Measurements from ENCODE around the gene C13orf46. TPM values are rescaled to one million over a fixed set of nuclear protein-coding genes. Genes with fewer than 3 reads are reported as not detected.

The C13orf46 gene
- polyA plus RNA-seq, 2 donors, result 0.04 to 0.26 TPM

DNA sequence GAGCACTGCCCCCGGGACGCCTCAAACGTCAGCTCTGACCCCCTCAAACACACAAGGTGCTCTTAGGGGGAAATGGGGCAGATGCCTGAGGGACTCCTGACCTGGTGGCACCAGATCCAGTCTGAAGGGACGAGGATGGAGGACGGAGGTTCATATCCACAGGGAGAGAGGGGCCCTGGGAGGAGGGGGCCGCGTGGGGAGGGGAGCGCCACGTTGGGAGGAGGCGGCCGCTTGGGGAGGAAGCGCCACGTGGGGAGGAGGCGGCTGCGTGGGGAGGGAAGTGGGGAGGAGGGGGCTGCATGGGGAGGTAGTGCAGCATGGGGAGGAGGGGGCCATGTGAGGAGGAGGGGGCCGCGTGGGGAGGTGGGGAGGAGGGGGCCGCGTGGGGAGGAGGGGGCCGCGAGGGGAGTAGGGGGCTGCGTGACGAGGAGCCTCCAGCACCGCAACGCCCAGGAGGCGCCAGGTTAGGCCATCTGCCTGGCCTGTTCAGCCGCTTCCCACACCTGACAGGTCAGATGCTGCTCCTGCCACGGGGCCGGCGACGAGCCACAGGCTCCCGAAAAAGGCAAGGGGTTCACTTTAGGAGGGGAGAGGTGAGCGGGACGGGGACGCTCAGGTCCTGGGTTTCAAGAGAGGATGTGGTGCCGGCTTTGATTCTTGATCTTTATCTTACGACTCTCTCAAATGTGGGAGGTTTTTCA is 36.7 kb upstream of the C13orf46 start:
- H3K9me3 ChIP-seq (ENCODE audit: control insufficient read depth in 2 of 2, insufficient read depth in 1 of 2, low read depth in 1 of 2, low read length in 1 of 2), result no peaks in the 10 kb centered on the region
- no peaks in the 10 kb centered on the region for H3K27me3 ChIP-seq (ENCODE audit: control insufficient read depth in 1 of 2, insufficient read depth in 2 of 2, low read length in 2 of 2)
- H3K4me3 ChIP-seq (ENCODE audit: low read depth in 1 of 2, low read length in 2 of 2), result no peak overlapping the region
- 86 to 93% methylated on average over 32 to 37 of the region's 37 CpGs for WGBS, 2 donors
- no peak overlapping the region for H3K27ac ChIP-seq (ENCODE audit: low read depth in 2 of 2, low read length in 1 of 2)
- peaks cover 0 to 6% of the 10 kb centered on the region in 2 donors for H3K4me1 ChIP-seq (ENCODE audit: control insufficient read depth in 2 of 2, insufficient read depth in 2 of 2, low read length in 1 of 2)
- peaks cover 0 to 16% of the 10 kb centered on the region in 2 donors for H3K36me3 ChIP-seq (ENCODE audit: control insufficient read depth in 2 of 2, insufficient read depth in 2 of 2, low read length in 1 of 2)

DNA sequence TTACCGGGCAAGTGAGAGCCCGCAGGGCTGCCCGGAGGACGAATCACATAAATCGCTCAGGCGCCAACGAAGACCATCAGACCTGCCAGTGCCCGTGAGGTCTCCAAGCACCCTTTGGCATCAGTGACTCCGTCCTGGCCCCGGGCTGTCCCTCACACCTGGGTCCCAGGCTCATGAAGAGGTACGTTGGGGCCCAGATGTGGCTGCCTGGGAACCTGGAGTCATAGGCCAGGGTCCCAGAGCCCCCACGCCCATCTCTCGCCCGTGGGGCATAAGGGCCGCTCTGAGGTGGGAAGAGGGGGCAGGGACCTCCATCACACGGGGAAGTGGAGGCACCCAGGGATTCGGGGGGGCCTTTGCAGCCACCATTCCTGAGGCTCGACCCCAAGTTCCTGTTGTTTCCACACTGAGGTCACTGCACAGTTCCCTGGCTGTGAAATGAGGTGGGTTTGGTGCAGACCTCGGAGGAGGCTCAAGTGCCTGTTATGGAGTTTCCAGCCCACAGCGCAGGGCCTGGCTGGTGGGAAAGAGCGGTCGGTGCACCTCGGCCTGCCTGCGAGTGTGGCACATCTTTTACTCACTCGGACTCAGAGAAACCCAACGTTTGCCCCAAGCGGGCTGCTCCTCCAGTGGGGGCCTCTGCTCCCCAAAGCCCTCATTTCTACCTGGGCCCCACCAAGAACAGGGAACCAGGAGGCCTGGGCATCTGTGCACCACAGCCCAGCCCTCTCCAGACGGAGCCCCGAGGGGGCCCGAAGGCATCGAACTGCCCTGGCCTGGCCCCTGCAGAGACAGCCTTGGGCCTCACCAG is 35.9 kb upstream of the C13orf46 start:
- Histone ChIP-seq H3K27me3 (ENCODE audit: control insufficient read depth in 1 of 2, insufficient read depth in 2 of 2, low read length in 2 of 2) (no peaks in the 10 kb centered on the region), H3K36me3 (ENCODE audit: control insufficient read depth in 2 of 2, insufficient read depth in 2 of 2, low read length in 1 of 2) (peaks cover 0 to 16% of the 10 kb centered on the region in 2 donors)
- WGBS, 2 donors, result 91 to 93% methylated on average over 29 to 31 of the region's 31 CpGs

DNA sequence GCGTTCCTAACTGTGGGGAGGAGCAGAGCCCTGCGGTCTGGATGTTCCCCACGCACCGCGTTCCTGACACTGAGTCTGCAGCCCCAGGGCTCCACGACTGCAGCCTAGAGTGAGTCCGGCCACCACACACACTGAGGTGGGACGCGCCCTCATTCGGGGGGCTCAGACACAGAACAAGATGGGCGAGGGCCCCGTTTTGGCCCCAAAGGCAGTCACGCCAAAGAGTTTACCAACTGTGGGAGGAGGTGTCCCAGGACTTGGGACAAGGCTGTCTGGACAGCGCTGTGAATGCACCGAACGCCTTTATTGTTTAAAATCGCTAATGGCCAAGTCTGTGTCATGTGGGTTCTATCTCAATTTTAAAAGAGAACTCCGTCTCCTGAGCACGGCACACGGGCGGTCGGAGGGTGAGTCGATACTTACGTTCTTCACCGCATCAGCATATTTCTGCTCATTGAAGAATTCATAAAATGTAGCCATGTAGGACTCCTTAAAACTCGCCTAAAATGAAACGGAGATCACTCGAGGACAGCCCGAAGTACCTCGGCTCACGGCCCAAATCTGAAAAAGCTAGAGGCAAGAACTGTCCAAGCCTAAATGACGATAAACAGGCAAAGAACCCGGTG is 35.2 kb upstream of the C13orf46 start:
- H3K9me3 ChIP-seq (ENCODE audit: control insufficient read depth in 2 of 2, insufficient read depth in 1 of 2, low read depth in 1 of 2, low read length in 1 of 2), result no peaks in the 10 kb centered on the region
- H3K27me3 ChIP-seq (ENCODE audit: control insufficient read depth in 1 of 2, insufficient read depth in 2 of 2, low read length in 2 of 2), result no peaks in the 10 kb centered on the region
- H3K4me1 ChIP-seq (ENCODE audit: control insufficient read depth in 2 of 2, insufficient read depth in 2 of 2, low read length in 1 of 2), result no peaks in the 10 kb centered on the region
- H3K27ac ChIP-seq (ENCODE audit: low read depth in 2 of 2, low read length in 1 of 2), result no peak overlapping the region
- no peak overlapping the region for H3K4me3 ChIP-seq (ENCODE audit: low read depth in 1 of 2, low read length in 2 of 2)
- 88 to 89% methylated on average over 32 to 33 of the region's 33 CpGs for WGBS, 2 donors
- peaks cover 0 to 16% of the 10 kb centered on the region in 2 donors for H3K36me3 ChIP-seq (ENCODE audit: control insufficient read depth in 2 of 2, insufficient read depth in 2 of 2, low read length in 1 of 2)

More for the DNA sequence above, 35.9 kb upstream of the C13orf46 start:
- Histone ChIP-seq H3K4me3 (ENCODE audit: low read depth in 1 of 2, low read length in 2 of 2) (no peak overlapping the region), H3K9me3 (ENCODE audit: control insufficient read depth in 2 of 2, insufficient read depth in 1 of 2, low read depth in 1 of 2, low read length in 1 of 2) (no peaks in the 10 kb centered on the region), H3K27ac (ENCODE audit: low read depth in 2 of 2, low read length in 1 of 2) (no peak overlapping the region), H3K4me1 (ENCODE audit: control insufficient read depth in 2 of 2, insufficient read depth in 2 of 2, low read length in 1 of 2) (no peaks in the 10 kb centered on the region)

DNA sequence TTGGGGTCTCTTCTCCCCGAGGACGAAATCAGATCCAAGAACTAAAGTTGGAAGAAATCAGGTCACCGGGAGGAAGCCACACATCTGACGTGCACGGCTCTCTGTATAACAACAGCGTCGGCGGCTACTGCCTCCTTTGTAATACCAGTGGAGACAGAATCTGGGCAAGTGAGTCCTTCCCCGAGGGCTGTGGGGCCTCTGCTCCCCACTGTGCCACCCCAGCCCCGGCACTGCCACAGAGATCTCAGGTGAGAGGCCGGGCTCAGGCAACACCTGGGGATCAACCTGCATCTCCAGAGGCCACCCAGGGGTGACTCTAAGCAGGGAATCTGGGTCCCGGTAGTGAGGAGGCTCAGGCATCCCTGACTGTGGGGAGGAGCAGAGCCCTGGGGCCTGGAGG is 33.7 kb upstream of the C13orf46 start:
- Histone ChIP-seq H3K4me1 (ENCODE audit: control insufficient read depth in 2 of 2, insufficient read depth in 2 of 2, low read length in 1 of 2) (peaks cover 0 to 2% of the 10 kb centered on the region in 2 donors), H3K36me3 (ENCODE audit: control insufficient read depth in 2 of 2, insufficient read depth in 2 of 2, low read length in 1 of 2) (peaks cover 0 to 17% of the 10 kb centered on the region in 2 donors), H3K27me3 (ENCODE audit: control insufficient read depth in 1 of 2, insufficient read depth in 2 of 2, low read length in 2 of 2) (no peaks in the 10 kb centered on the region), H3K27ac (ENCODE audit: low read depth in 2 of 2, low read length in 1 of 2) (no peak overlapping the region), H3K9me3 (ENCODE audit: control insufficient read depth in 2 of 2, insufficient read depth in 1 of 2, low read depth in 1 of 2, low read length in 1 of 2) (no peaks in the 10 kb centered on the region), H3K4me3 (ENCODE audit: low read depth in 1 of 2, low read length in 2 of 2) (no peak overlapping the region)
- 85 to 92% methylated on average over 12 of the region's 12 CpGs for WGBS, 2 donors

DNA sequence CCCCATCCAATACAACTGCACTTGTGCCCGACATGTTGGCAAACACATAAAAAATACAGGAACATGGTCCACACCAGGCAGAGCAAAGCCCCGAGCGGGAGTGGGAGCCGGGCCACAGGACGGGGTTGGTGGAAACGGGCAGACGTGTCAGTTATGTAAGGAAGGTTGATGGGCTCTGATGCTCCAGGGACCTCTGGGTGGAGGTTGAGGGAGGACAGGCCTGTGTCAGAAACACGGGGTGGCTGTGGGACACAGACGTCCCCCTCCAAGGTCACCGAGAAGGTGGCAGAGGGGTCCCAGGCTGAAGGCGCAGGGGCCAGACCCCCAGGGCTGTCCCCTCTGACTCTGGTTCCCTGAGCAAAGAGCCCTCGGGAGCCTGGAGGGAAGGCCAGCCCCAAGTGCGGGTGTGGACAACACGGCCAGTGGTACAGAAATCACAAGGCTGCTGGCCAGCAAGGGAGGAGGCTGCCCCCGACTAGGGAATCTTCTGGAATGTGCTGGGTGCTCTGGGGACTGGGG is 31.4 kb upstream of the C13orf46 start:
- 81 to 84% methylated on average over 15 of the region's 15 CpGs for WGBS, 2 donors

GRCh38 chr13:114004420-114005205 is 30.7 kb upstream of the C13orf46 start:
- 85% methylated on average over 41 of the region's 41 CpGs for WGBS, 2 donors
- Histone ChIP-seq H3K4me1 (ENCODE audit: control insufficient read depth in 2 of 2, insufficient read depth in 2 of 2, low read length in 1 of 2) (peaks cover 0 to 2% of the 10 kb centered on the region in 2 donors), H3K36me3 (ENCODE audit: control insufficient read depth in 2 of 2, insufficient read depth in 2 of 2, low read length in 1 of 2) (peaks cover 0 to 7% of the 10 kb centered on the region in 2 donors), H3K9me3 (ENCODE audit: control insufficient read depth in 2 of 2, insufficient read depth in 1 of 2, low read depth in 1 of 2, low read length in 1 of 2) (no peaks in the 10 kb centered on the region), H3K27me3 (ENCODE audit: control insufficient read depth in 1 of 2, insufficient read depth in 2 of 2, low read length in 2 of 2) (no peaks in the 10 kb centered on the region), H3K4me3 (ENCODE audit: low read depth in 1 of 2, low read length in 2 of 2) (no peak overlapping the region), H3K27ac (ENCODE audit: low read depth in 2 of 2, low read length in 1 of 2) (no peak overlapping the region)

More for the DNA sequence above, 31.4 kb upstream of the C13orf46 start:
- Histone ChIP-seq H3K27me3 (ENCODE audit: control insufficient read depth in 1 of 2, insufficient read depth in 2 of 2, low read length in 2 of 2) (no peaks in the 10 kb centered on the region), H3K9me3 (ENCODE audit: control insufficient read depth in 2 of 2, insufficient read depth in 1 of 2, low read depth in 1 of 2, low read length in 1 of 2) (no peaks in the 10 kb centered on the region), H3K36me3 (ENCODE audit: control insufficient read depth in 2 of 2, insufficient read depth in 2 of 2, low read length in 1 of 2) (peaks cover 0 to 9% of the 10 kb centered on the region in 2 donors), H3K4me3 (ENCODE audit: low read depth in 1 of 2, low read length in 2 of 2) (no peak overlapping the region), H3K4me1 (ENCODE audit: control insufficient read depth in 2 of 2, insufficient read depth in 2 of 2, low read length in 1 of 2) (peaks cover 0 to 2% of the 10 kb centered on the region in 2 donors), H3K27ac (ENCODE audit: low read depth in 2 of 2, low read length in 1 of 2) (no peak overlapping the region)

GRCh38 chr13:114002771-114003321 is 29.0 kb upstream of the C13orf46 start:
- H3K27ac ChIP-seq (ENCODE audit: low read depth in 2 of 2, low read length in 1 of 2), result no peak overlapping the region
- WGBS, 2 donors, result 90 to 92% methylated on average over 24 of the region's 24 CpGs
- H3K9me3 ChIP-seq (ENCODE audit: control insufficient read depth in 2 of 2, insufficient read depth in 1 of 2, low read depth in 1 of 2, low read length in 1 of 2), result no peaks in the 10 kb centered on the region
- peaks cover 0 to 2% of the 10 kb centered on the region in 2 donors for H3K4me1 ChIP-seq (ENCODE audit: control insufficient read depth in 2 of 2, insufficient read depth in 2 of 2, low read length in 1 of 2)
- H3K4me3 ChIP-seq (ENCODE audit: low read depth in 1 of 2, low read length in 2 of 2), result no peak overlapping the region
- no peaks in the 10 kb centered on the region for H3K27me3 ChIP-seq (ENCODE audit: control insufficient read depth in 1 of 2, insufficient read depth in 2 of 2, low read length in 2 of 2)
- H3K36me3 ChIP-seq (ENCODE audit: control insufficient read depth in 2 of 2, insufficient read depth in 2 of 2, low read length in 1 of 2), result peaks cover 0 to 5% of the 10 kb centered on the region in 2 donors

GRCh38 chr13:114002009-114002544 is 28.2 kb upstream of the C13orf46 start:
- 70 to 73% methylated on average over 26 to 27 of the region's 27 CpGs for WGBS, 2 donors
- H3K4me3 ChIP-seq (ENCODE audit: low read depth in 1 of 2, low read length in 2 of 2), result no peak overlapping the region
- H3K9me3 ChIP-seq (ENCODE audit: control insufficient read depth in 2 of 2, insufficient read depth in 1 of 2, low read depth in 1 of 2, low read length in 1 of 2), result no peaks in the 10 kb centered on the region
- peaks cover 0 to 2% of the 10 kb centered on the region in 2 donors for H3K4me1 ChIP-seq (ENCODE audit: control insufficient read depth in 2 of 2, insufficient read depth in 2 of 2, low read length in 1 of 2)
- H3K27ac ChIP-seq (ENCODE audit: low read depth in 2 of 2, low read length in 1 of 2), result no peak overlapping the region
- no peaks in the 10 kb centered on the region for H3K27me3 ChIP-seq (ENCODE audit: control insufficient read depth in 1 of 2, insufficient read depth in 2 of 2, low read length in 2 of 2)
- peaks cover 0 to 5% of the 10 kb centered on the region in 2 donors for H3K36me3 ChIP-seq (ENCODE audit: control insufficient read depth in 2 of 2, insufficient read depth in 2 of 2, low read length in 1 of 2)

Data from esophagus (tissue), 2 donors.